ENCODE results near the gene SSBP1. TPM values are rescaled to one million over a fixed set of nuclear protein-coding genes. Genes with fewer than 3 reads are reported as not detected.
A peak's percentile ranks its signal among the peaks of the same experiment; 100 is the strongest.
"Not testable (repeated sequence)": the region's sequence is repeated elsewhere in the genome, so short reads cannot be mapped to it uniquely, and the experiment has no call there.

The SSBP1 gene, protein sequence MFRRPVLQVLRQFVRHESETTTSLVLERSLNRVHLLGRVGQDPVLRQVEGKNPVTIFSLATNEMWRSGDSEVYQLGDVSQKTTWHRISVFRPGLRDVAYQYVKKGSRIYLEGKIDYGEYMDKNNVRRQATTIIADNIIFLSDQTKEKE
- total RNA-seq = 100 to 1,000 TPM in 1 of 5 donors, 10 to 100 TPM in 4; 17.4 to 145 (median 59.8) TPM
- polyA plus RNA-seq = 100 to 1,000 TPM; 169 to 207 (median 198) TPM
- long read RNA-seq, donor 1, transcript SSBP1-214 (7 exons, 636 nt) = minor isoform, 5 of 37 reads
- long read RNA-seq, donor 1, transcript SSBP1-201 (7 exons, 687 nt) = major isoform, 22 of 37 reads
- long read RNA-seq, donor 1, transcript SSBP1-212 (6 exons, 1,434 nt) = minor isoform, 5 of 37 reads
- long read RNA-seq, donor 1, partial matches to known transcripts = 0 of 37 reads
- long read RNA-seq, donor 1, other reads (novel, unspliced or antisense) = 0 of 37 reads
- long read RNA-seq, donor 2, transcript SSBP1-201 (7 exons, 687 nt) = major isoform, 18 of 30 reads
- long read RNA-seq, donor 2, transcript SSBP1-214 (7 exons, 636 nt) = minor isoform, 5 of 30 reads
- long read RNA-seq, donor 2, partial matches to known transcripts = 6 of 30 reads
- long read RNA-seq, donor 2, other reads (novel, unspliced or antisense) = 0 of 30 reads
- long read RNA-seq, donor 3, transcript SSBP1-212 (6 exons, 1,434 nt) = minor isoform, 5 of 52 reads
- long read RNA-seq, donor 3, transcript SSBP1-214 (7 exons, 636 nt) = minor isoform, 6 of 52 reads
- long read RNA-seq, donor 3, transcript SSBP1-201 (7 exons, 687 nt) = major isoform, 34 of 52 reads
- long read RNA-seq, donor 3, partial matches to known transcripts = 5 of 52 reads
- long read RNA-seq, donor 3, other reads (novel, unspliced or antisense) = 0 of 52 reads
- long read RNA-seq, donor 4, partial matches to known transcripts = 0 of 4 reads
- long read RNA-seq, donor 4, other reads (novel, unspliced or antisense) = 0 of 4 reads
- long read RNA-seq, donor 5, transcript SSBP1-201 (7 exons, 687 nt) = major isoform, 48 of 72 reads
- long read RNA-seq, donor 5, transcript SSBP1-214 (7 exons, 636 nt) = minor isoform, 12 of 72 reads
- long read RNA-seq, donor 5, partial matches to known transcripts = 6 of 72 reads
- long read RNA-seq, donor 5, other reads (novel, unspliced or antisense) = 0 of 72 reads
- long read RNA-seq, donor 6, transcript SSBP1-214 (7 exons, 636 nt) = minor isoform, 20 of 128 reads
- long read RNA-seq, donor 6, transcript SSBP1-201 (7 exons, 687 nt) = major isoform, 70 of 128 reads
- long read RNA-seq, donor 6, transcript SSBP1-206 (7 exons, 630 nt) = minor isoform, 5 of 128 reads
- long read RNA-seq, donor 6, partial matches to known transcripts = 22 of 128 reads
- long read RNA-seq, donor 6, other reads (novel, unspliced or antisense) = 0 of 128 reads
- long read RNA-seq, donor 7, transcript SSBP1-214 (7 exons, 636 nt) = minor isoform, 13 of 103 reads
- long read RNA-seq, donor 7, transcript SSBP1-206 (7 exons, 630 nt) = minor isoform, 6 of 103 reads
- long read RNA-seq, donor 7, transcript SSBP1-212 (6 exons, 1,434 nt) = minor isoform, 6 of 103 reads
- long read RNA-seq, donor 7, transcript SSBP1-201 (7 exons, 687 nt) = major isoform, 51 of 103 reads
- long read RNA-seq, donor 7, partial matches to known transcripts = 18 of 103 reads
- long read RNA-seq, donor 7, other reads (novel, unspliced or antisense) = 0 of 103 reads
- long read RNA-seq, donor 8, transcript SSBP1-214 (7 exons, 636 nt) = minor isoform, 13 of 85 reads
- long read RNA-seq, donor 8, transcript SSBP1-201 (7 exons, 687 nt) = major isoform, 56 of 85 reads
- long read RNA-seq, donor 8, partial matches to known transcripts = 10 of 85 reads
- long read RNA-seq, donor 8, other reads (novel, unspliced or antisense) = 0 of 85 reads
- long read RNA-seq, donor 9, transcript SSBP1-214 (7 exons, 636 nt) = minor isoform, 15 of 119 reads
- long read RNA-seq, donor 9, transcript SSBP1-206 (7 exons, 630 nt) = minor isoform, 6 of 119 reads
- long read RNA-seq, donor 9, transcript SSBP1-201 (7 exons, 687 nt) = major isoform, 57 of 119 reads
- long read RNA-seq, donor 9, transcript SSBP1-212 (6 exons, 1,434 nt) = minor isoform, 5 of 119 reads
- long read RNA-seq, donor 9, partial matches to known transcripts = 32 of 119 reads
- long read RNA-seq, donor 9, other reads (novel, unspliced or antisense) = 0 of 119 reads
- long read RNA-seq, donor 10, transcript SSBP1-214 (7 exons, 636 nt) = minor isoform, 5 of 33 reads
- long read RNA-seq, donor 10, transcript SSBP1-201 (7 exons, 687 nt) = major isoform, 24 of 33 reads
- long read RNA-seq, donor 10, partial matches to known transcripts = 0 of 33 reads
- long read RNA-seq, donor 10, other reads (novel, unspliced or antisense) = 0 of 33 reads

DNA sequence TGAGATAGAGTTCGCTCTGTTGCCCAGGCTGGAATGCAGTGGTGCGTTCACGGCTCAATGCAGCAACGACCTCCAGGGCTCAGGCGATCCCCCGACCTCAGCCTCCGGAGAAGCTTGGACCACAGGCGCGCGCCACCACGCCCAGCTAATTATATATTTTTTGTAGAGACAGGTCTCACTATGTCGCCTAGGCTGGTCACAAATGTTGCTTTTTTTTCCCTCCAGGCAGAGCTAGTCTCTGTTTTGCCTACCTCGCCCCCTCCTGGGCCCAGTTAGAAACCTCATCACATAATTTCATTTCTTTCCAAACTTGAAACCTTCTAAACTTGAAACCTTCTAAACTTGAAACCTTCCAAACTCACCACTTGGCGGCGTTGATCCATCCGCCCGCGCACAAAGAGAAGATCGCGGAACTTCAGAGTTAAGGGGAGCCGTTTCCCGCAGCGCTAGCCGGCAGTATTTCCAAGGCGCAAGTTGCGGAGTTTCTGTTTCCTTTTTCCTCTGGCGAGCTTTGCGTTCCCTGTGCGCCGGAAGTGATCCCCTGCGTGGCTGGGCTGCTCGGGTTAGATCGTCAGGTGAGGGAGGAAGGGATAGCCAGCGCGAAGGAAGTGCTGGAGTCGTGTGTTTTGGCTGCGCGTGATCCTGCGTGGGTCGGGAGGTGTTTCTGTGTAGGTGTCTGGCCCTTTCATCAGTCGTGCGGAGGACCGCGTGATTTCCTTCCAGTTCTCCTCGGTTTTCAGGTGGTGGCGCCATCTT lies at the start of gene SSBP1:
Gene SSBP1 (plus strand): TSS at position 523 of the 756 bp plus-strand sequence. CDS start 809 bp downstream, outside the sequence.
- DNase-seq = peak; percentile 91 to 98
- H3K36me3 ChIP-seq = peaks cover 17 to 36% (median 31%) of the 10 kb centered on the region in 4 donors
- no peaks in the 10 kb centered on the region for H3K27me3 ChIP-seq
- H3K4me3 ChIP-seq = peak within 1 kb of the TSS; percentile 68 to 80 (median 75)
- peaks cover 17 to 44% (median 30%) of the 10 kb centered on the region in 4 donors for H3K4me1 ChIP-seq
- intact Hi-C loops (cut with DNase I; ENCODE audit: low total_unique reads) = no loop called here
- H3K9me3 ChIP-seq = no peaks in the 10 kb centered on the region
- TF ChIP-seq, protein P1, sequence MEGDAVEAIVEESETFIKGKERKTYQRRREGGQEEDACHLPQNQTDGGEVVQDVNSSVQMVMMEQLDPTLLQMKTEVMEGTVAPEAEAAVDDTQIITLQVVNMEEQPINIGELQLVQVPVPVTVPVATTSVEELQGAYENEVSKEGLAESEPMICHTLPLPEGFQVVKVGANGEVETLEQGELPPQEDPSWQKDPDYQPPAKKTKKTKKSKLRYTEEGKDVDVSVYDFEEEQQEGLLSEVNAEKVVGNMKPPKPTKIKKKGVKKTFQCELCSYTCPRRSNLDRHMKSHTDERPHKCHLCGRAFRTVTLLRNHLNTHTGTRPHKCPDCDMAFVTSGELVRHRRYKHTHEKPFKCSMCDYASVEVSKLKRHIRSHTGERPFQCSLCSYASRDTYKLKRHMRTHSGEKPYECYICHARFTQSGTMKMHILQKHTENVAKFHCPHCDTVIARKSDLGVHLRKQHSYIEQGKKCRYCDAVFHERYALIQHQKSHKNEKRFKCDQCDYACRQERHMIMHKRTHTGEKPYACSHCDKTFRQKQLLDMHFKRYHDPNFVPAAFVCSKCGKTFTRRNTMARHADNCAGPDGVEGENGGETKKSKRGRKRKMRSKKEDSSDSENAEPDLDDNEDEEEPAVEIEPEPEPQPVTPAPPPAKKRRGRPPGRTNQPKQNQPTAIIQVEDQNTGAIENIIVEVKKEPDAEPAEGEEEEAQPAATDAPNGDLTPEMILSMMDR (IDR thresholded peaks at IDR 0.05) = peak in 5 of 7 experiments; percentile 56 to 92 (median 60)
- peak; percentile 83 to 96 (median 86) for TF ChIP-seq POLR2AphosphoS5 (IDR thresholded peaks at IDR 0.05)
- no peak for TF ChIP-seq POLR2A (IDR thresholded peaks at IDR 0.05)
- H3K27ac ChIP-seq = peak within 1 kb of the TSS; percentile 87 to 94 (median 88)
- WGBS, 5 donors = 1 to 2% (median 1%) methylated on average over 46 of the region's 46 CpGs

DNA sequence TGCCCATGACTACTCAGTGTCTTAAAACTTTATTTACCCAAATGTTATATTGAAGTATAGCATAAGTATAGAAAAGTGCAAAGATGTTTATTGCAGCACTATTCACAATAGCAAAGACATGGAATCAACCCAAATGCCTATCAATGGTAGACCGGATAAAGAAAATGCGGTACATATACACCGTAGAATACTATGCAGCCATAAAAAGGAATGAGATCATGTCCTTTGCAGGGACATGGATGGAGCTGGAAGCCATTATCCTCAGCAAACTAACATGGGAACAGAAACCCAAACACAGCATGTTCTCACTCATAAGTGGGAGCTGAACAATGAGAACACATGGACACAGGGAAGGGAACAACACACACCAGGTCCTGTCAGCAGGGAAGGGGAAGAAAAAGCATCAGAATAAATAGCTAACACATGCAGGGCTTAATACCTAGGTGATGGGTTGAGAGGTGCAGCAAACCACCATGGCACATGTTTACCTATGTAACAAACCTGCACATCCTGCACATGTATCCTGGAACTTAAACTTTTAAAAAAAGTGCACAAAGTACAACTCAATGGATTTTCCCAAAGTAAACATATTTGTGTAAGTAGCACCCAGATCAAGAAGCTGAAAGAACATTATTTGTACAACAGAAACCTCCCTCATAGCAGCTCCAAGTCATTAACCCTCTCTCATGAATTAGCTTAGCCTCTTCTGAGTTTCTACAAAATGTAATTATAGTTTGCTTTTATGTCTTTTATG lies 48.9 kb upstream of the SSBP1 start:
- H3K4me3 ChIP-seq; DNase-seq; H3K27me3 ChIP-seq; intact Hi-C loops (cut with DNase I; ENCODE audit: low total_unique reads); H3K27ac ChIP-seq; H3K9me3 ChIP-seq: not testable (repeated sequence)
- WGBS, 5 donors = 97 to 99% (median 99%) methylated on average over 3 of the region's 3 CpGs
- H3K4me1 ChIP-seq = peaks cover 0 to 38% (median 23%) of the 10 kb centered on the region in 4 donors
- peaks cover 0 to 25% (median 22%) of the 10 kb centered on the region in 4 donors for H3K36me3 ChIP-seq

DNA sequence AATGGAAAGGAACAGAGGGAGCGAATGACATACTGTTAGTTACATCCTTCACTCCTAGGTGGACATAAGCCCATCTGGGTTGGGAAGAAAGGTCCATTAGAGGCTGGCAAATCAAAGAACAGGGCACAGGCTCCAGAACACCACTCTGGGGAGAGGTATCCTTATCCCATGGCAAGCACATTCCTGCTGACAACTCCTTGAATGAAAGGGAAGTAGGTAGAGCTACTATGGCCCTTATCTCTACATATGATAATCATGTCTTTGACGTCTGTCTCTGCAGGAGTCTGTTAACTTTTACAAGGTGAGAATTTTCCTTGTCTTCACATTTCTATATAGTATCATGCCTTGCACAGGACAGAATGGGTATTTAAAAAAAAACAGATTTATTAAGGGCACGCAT lies 46.6 kb upstream of the SSBP1 start:
- Histone ChIP-seq H3K27me3 (no peaks in the 10 kb centered on the region), H3K4me1 (peaks cover 20 to 61% (median 38%) of the 10 kb centered on the region in 4 donors), H3K27ac (no peak overlapping the region), H3K4me3 (no peak overlapping the region), H3K9me3 (no peaks in the 10 kb centered on the region), H3K36me3 (peaks cover 0 to 2% (median under 1%) of the 10 kb centered on the region in 4 donors)
- DNase-seq = no peak
- TF ChIP-seq EP300 (IDR thresholded peaks at IDR 0.05) (no peak), POLR2AphosphoS5 (IDR thresholded peaks at IDR 0.05) (no peak), POLR2A (IDR thresholded peaks at IDR 0.05) (no peak)
- TF ChIP-seq, protein P1 (IDR thresholded peaks at IDR 0.05) = no peak
- 74 to 88% (median 81%) methylated on average over 3 of the region's 3 CpGs for WGBS, 5 donors
- intact Hi-C loops (cut with DNase I; ENCODE audit: low total_unique reads) = no loop called here

Measured in stomach (tissue), 19 donors.